ENCODE measurements around the gene FANCC.

The FANCC gene

DNA sequence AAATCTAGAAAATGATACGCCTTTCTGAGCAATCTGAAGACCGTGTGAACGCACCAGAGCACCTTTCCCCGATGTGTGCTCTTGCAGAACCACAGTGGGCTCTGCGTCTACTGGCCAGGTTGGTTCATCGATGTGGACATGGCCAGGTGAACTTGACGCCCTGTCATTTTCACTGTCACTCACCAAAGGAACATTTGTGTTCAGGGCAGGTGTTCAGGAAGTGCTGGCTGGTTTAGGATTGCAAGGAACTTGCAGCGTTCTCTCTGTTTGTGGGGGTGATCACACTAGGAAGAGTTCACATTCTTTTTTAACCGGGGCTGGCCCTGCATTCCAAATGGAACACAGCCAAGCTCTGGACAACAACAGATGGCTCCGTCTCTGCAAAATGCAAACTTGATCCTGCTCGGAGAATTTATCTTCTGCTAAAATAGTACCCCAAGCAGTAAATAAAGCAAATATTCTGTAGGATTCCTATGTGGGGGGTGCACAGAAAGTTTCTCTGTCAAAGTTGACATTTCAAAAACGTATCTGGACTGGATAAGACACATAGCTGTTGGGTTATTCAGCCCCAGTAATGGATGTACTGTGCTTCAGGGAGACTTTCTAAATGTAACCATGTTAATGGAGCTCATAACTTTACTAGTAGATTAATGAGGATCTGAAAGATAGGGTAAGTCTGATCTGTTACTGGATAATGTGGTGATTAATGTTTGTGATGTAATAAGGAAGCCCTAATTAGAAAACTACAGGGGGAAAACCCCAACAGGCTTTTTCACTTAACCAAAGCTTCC lies 45.7 kb upstream of the FANCC start:
- no peak overlapping the region for H3K4ac ChIP-seq (ENCODE audit: low read length)
- no peaks in the 10 kb centered on the region for H3K27me3 ChIP-seq (ENCODE audit: control insufficient read depth in 3 of 3, insufficient read depth in 3 of 3, low read depth in 1 of 3, low read length in 3 of 3)
- DNase-seq (ENCODE audit: low spot score), result no peak
- no peaks in the 10 kb centered on the region for H3K79me1 ChIP-seq (ENCODE audit: low read depth, low read length)
- no peak overlapping the region for H3K9ac ChIP-seq (ENCODE audit: low read depth, low read length, poor library complexity)
- H2BK5ac ChIP-seq (ENCODE audit: low read length), result no peak overlapping the region
- no peak overlapping the region for H2BK12ac ChIP-seq (ENCODE audit: low read length)
- H2BK120ac ChIP-seq (ENCODE audit: low read depth, low read length), result no peak overlapping the region
- H3K23ac ChIP-seq (ENCODE audit: low read depth, low read length, poor library complexity), result no peak overlapping the region
- no peak overlapping the region for H3K27ac ChIP-seq (replicated peaks; ENCODE audit: low read length)
- no peak overlapping the region for H3K4me3 ChIP-seq (ENCODE audit: low read length in 2 of 2)
- no peak overlapping the region for H4K91ac ChIP-seq (ENCODE audit: low read depth, low read length, poor library complexity)
- no peaks in the 10 kb centered on the region for H3K9me3 ChIP-seq (replicated peaks in 1 of 2; ENCODE audit: control insufficient read depth in 2 of 2, insufficient read depth in 1 of 2, low read depth in 1 of 2, low read length in 2 of 2)
- H3K4me1 ChIP-seq (ENCODE audit: control insufficient read depth in 2 of 2, insufficient read depth in 1 of 2, low read depth in 1 of 2, low read length in 2 of 2), result peaks cover 8 to 13% of the 10 kb centered on the region in 2 donors
- no CpG with 5 or more reads among the region's 12 CpGs for WGBS, 2 donors (ENCODE audit: extremely low coverage in 2 of 2, insufficient read length in 2 of 2, insufficient replicate concordance in 1 of 2)
- H2AFZ ChIP-seq (ENCODE audit: low read length), result peak overlapping the region; percentile 35
- H3K36me3 ChIP-seq (replicated peaks in 1 of 2; ENCODE audit: control insufficient read depth in 2 of 2, insufficient read depth in 2 of 2, low read length in 2 of 2), result no peaks in the 10 kb centered on the region
- H3K18ac ChIP-seq (ENCODE audit: low read length), result no peak overlapping the region
- H4K8ac ChIP-seq (ENCODE audit: low read depth, low read length), result no peak overlapping the region
- H2BK15ac ChIP-seq (ENCODE audit: low read length), result no peak overlapping the region
- H3K14ac ChIP-seq (ENCODE audit: low read length), result no peak overlapping the region
- H3K4me2 ChIP-seq (ENCODE audit: insufficient read depth, low read length, poor library complexity, severe bottlenecking), result no peak overlapping the region
- no peak overlapping the region for H2AK5ac ChIP-seq (ENCODE audit: low read depth, low read length)

DNA sequence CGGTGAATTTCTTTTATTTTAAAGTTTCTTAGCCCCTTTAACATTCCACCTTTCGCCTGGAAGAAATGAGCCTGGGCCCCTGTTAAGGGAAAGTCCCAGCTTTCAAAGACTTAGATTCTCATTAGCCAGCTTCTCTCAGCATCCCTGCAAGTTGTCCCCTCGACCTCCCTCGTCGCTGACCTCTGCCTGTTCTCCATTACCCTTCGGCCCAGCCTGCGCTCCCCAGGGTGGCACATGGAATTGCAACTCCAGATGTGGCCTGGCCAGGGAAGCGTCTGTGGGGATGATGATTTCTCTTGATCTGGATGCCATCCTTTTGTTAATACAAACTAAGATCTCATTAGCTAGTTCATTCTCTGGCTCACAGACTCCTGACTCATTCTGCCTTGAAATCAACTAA lies 43.4 kb upstream of the FANCC start:
- DNase-seq (ENCODE audit: low spot score), result peak; percentile 48

DNA sequence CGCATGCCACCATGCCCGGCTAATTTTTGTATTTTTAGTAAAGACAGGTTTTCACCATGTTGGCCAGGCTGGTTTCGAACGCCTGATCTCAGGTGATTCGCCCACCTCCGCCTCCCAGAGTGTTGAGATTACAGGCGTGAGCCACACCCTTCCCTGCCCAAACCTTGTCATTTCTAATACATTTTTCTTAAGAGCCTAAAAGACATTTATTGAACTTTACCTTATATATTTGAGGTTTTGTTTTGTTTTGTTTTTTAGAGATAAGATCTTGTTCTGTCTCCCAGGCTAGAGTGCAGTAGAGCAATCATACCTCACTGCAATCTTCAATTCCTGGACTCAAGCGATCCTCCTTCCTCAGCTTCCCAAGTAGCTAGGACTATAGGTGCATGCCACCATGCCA lies 39.8 kb upstream of the FANCC start:
- no CpG with 5 or more reads among the region's 8 CpGs for WGBS, 2 donors (ENCODE audit: extremely low coverage in 2 of 2, insufficient read length in 2 of 2, insufficient replicate concordance in 1 of 2)
- H2AFZ ChIP-seq (ENCODE audit: low read length), result no peak overlapping the region

More for the DNA sequence above, 43.4 kb upstream of the FANCC start:
- WGBS, 2 donors (ENCODE audit: extremely low coverage in 2 of 2, insufficient read length in 2 of 2, insufficient replicate concordance in 1 of 2), result no CpG with 5 or more reads among the region's 8 CpGs
- Histone ChIP-seq H3K9ac (ENCODE audit: low read depth, low read length, poor library complexity) (no peak overlapping the region), H2BK120ac (ENCODE audit: low read depth, low read length) (no peak overlapping the region), H3K18ac (ENCODE audit: low read length) (no peak overlapping the region), H3K9me3 (replicated peaks in 1 of 2; ENCODE audit: control insufficient read depth in 2 of 2, insufficient read depth in 1 of 2, low read depth in 1 of 2, low read length in 2 of 2) (no peaks in the 10 kb centered on the region), H3K27me3 (ENCODE audit: control insufficient read depth in 3 of 3, insufficient read depth in 3 of 3, low read depth in 1 of 3, low read length in 3 of 3) (no peaks in the 10 kb centered on the region), H3K4me1 (ENCODE audit: control insufficient read depth in 2 of 2, insufficient read depth in 1 of 2, low read depth in 1 of 2, low read length in 2 of 2) (peaks cover 8% of the 10 kb centered on the region in 2 donors), H4K91ac (ENCODE audit: low read depth, low read length, poor library complexity) (no peak overlapping the region), H3K4me2 (ENCODE audit: insufficient read depth, low read length, poor library complexity, severe bottlenecking) (no peak overlapping the region), H3K14ac (ENCODE audit: low read length) (no peak overlapping the region), H3K23ac (ENCODE audit: low read depth, low read length, poor library complexity) (no peak overlapping the region), H4K8ac (ENCODE audit: low read depth, low read length) (no peak overlapping the region), H3K36me3 (replicated peaks in 1 of 2; ENCODE audit: control insufficient read depth in 2 of 2, insufficient read depth in 2 of 2, low read length in 2 of 2) (no peaks in the 10 kb centered on the region), H2BK5ac (ENCODE audit: low read length) (no peak overlapping the region), H3K4me3 (ENCODE audit: low read length in 2 of 2) (no peak overlapping the region), H3K79me1 (ENCODE audit: low read depth, low read length) (no peaks in the 10 kb centered on the region), H2BK15ac (ENCODE audit: low read length) (no peak overlapping the region), H3K27ac (replicated peaks; ENCODE audit: low read length) (peak overlapping the region; percentile 7), H2AK5ac (ENCODE audit: low read depth, low read length) (no peak overlapping the region), H3K4ac (ENCODE audit: low read length) (no peak overlapping the region), H2AFZ (ENCODE audit: low read length) (peak overlapping the region; percentile 20), H2BK12ac (ENCODE audit: low read length) (no peak overlapping the region)

DNA sequence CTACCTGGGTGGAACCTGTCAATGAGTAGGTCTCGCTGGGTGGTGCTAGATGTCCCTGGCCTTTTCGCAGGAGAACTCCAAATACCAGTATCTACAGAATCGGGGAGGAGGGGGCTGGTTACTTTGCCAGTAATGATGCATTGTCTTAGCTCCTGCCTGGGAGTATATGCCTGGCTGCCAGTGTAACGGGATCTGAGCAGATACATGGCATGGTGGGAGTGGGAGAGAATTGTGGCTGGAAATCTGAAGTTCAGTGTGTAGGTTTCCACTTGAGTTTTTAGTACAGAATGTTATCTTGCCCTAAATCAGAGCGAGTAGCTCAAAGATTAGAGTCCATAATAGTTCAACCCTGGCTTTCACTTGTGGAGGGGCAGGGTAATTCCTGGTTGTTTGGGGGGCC lies 38.0 kb upstream of the FANCC start:
- Histone ChIP-seq H2AFZ (ENCODE audit: low read length) (peak overlapping the region; percentile 20), H4K8ac (ENCODE audit: low read depth, low read length) (no peak overlapping the region), H3K18ac (ENCODE audit: low read length) (no peak overlapping the region), H2BK12ac (ENCODE audit: low read length) (no peak overlapping the region), H3K23ac (ENCODE audit: low read depth, low read length, poor library complexity) (no peak overlapping the region), H3K4ac (ENCODE audit: low read length) (no peak overlapping the region), H4K91ac (ENCODE audit: low read depth, low read length, poor library complexity) (no peak overlapping the region), H3K27ac (replicated peaks; ENCODE audit: low read length) (no peak overlapping the region), H3K9me3 (replicated peaks in 1 of 2; ENCODE audit: control insufficient read depth in 2 of 2, insufficient read depth in 1 of 2, low read depth in 1 of 2, low read length in 2 of 2) (peaks cover 6 to 8% of the 10 kb centered on the region in 2 donors), H3K14ac (ENCODE audit: low read length) (no peak overlapping the region), H2BK15ac (ENCODE audit: low read length) (no peak overlapping the region), H2BK120ac (ENCODE audit: low read depth, low read length) (no peak overlapping the region), H3K4me1 (ENCODE audit: control insufficient read depth in 2 of 2, insufficient read depth in 1 of 2, low read depth in 1 of 2, low read length in 2 of 2) (peaks cover 0 to 2% of the 10 kb centered on the region in 2 donors), H2AK5ac (ENCODE audit: low read depth, low read length) (no peak overlapping the region), H2BK5ac (ENCODE audit: low read length) (no peak overlapping the region), H3K9ac (ENCODE audit: low read depth, low read length, poor library complexity) (no peak overlapping the region), H3K27me3 (ENCODE audit: control insufficient read depth in 3 of 3, insufficient read depth in 3 of 3, low read depth in 1 of 3, low read length in 3 of 3) (no peaks in the 10 kb centered on the region), H3K79me1 (ENCODE audit: low read depth, low read length) (no peaks in the 10 kb centered on the region), H3K4me2 (ENCODE audit: insufficient read depth, low read length, poor library complexity, severe bottlenecking) (no peak overlapping the region), H3K4me3 (ENCODE audit: low read length in 2 of 2) (no peak overlapping the region), H3K36me3 (replicated peaks in 1 of 2; ENCODE audit: control insufficient read depth in 2 of 2, insufficient read depth in 2 of 2, low read length in 2 of 2) (no peaks in the 10 kb centered on the region)
- WGBS, 2 donors (ENCODE audit: extremely low coverage in 2 of 2, insufficient read length in 2 of 2, insufficient replicate concordance in 1 of 2), result no CpG with 5 or more reads among the region's 5 CpGs
- no peak for DNase-seq (ENCODE audit: low spot score)

More for the DNA sequence above, 39.8 kb upstream of the FANCC start:
- Histone ChIP-seq H2BK12ac (ENCODE audit: low read length) (no peak overlapping the region), H3K4me2 (ENCODE audit: insufficient read depth, low read length, poor library complexity, severe bottlenecking) (no peak overlapping the region), H3K9ac (ENCODE audit: low read depth, low read length, poor library complexity) (no peak overlapping the region), H2BK5ac (ENCODE audit: low read length) (no peak overlapping the region), H3K79me1 (ENCODE audit: low read depth, low read length) (no peaks in the 10 kb centered on the region), H4K91ac (ENCODE audit: low read depth, low read length, poor library complexity) (no peak overlapping the region), H2BK15ac (ENCODE audit: low read length) (no peak overlapping the region), H3K9me3 (replicated peaks in 1 of 2; ENCODE audit: control insufficient read depth in 2 of 2, insufficient read depth in 1 of 2, low read depth in 1 of 2, low read length in 2 of 2) (no peaks in the 10 kb centered on the region), H4K8ac (ENCODE audit: low read depth, low read length) (no peak overlapping the region), H3K4me1 (ENCODE audit: control insufficient read depth in 2 of 2, insufficient read depth in 1 of 2, low read depth in 1 of 2, low read length in 2 of 2) (peaks cover 2 to 4% of the 10 kb centered on the region in 2 donors), H2AK5ac (ENCODE audit: low read depth, low read length) (no peak overlapping the region), H3K27me3 (ENCODE audit: control insufficient read depth in 3 of 3, insufficient read depth in 3 of 3, low read depth in 1 of 3, low read length in 3 of 3) (no peaks in the 10 kb centered on the region), H3K36me3 (replicated peaks in 1 of 2; ENCODE audit: control insufficient read depth in 2 of 2, insufficient read depth in 2 of 2, low read length in 2 of 2) (no peaks in the 10 kb centered on the region), H3K14ac (ENCODE audit: low read length) (no peak overlapping the region), H3K27ac (replicated peaks; ENCODE audit: low read length) (no peak overlapping the region), H2BK120ac (ENCODE audit: low read depth, low read length) (no peak overlapping the region), H3K18ac (ENCODE audit: low read length) (no peak overlapping the region), H3K4me3 (ENCODE audit: low read length in 2 of 2) (no peak overlapping the region), H3K23ac (ENCODE audit: low read depth, low read length, poor library complexity) (no peak overlapping the region), H3K4ac (ENCODE audit: low read length) (no peak overlapping the region)
- no peak for DNase-seq (ENCODE audit: low spot score)
